K562 (cell line): Measurements from ENCODE around the gene OR2AT4.

Experiments
- ETV6 ChIP-seq, 3 experiments: fragments of 150-350 bp in 1 of 3; sonication (generic) in 1 of 3; formaldehyde crosslinking in 1 of 3; IDR thresholded peaks; 2 replicates each; pipeline versions ENCODE4 v1.6.1 to v1.8.0; 2014 to 2022; ENCODE audit warnings: borderline replicate concordance in 2 of 3, low read depth in 2 of 3, antibody characterized with exemption in 1 of 3, low read length in 1 of 3, mild to moderate bottlenecking in 1 of 3, missing genetic modification reagents in 1 of 3
- HMG20B ChIP-seq: fragments of 250-450 bp; sonication (Bioruptor Pico); IDR thresholded peaks from 2 replicates; pipeline ENCODE4 v1.5.0; 2021; ENCODE audit warnings: mild to moderate bottlenecking
- PCBP2 ChIP-seq: fragments of 200-400 bp; formaldehyde crosslinking; IDR thresholded peaks from 2 replicates; pipeline ENCODE4 v1.6.1; 2018; ENCODE audit warnings: low read length, low read depth, mild to moderate bottlenecking, moderate library complexity; ENCODE audit not compliant: poor library complexity, severe bottlenecking
- POLR2A ChIP-seq: fragments of 450-650 bp; conservative IDR thresholded peaks from 2 replicates; pipeline ENCODE4 v1.6.1; 2016
- ZNF184 ChIP-seq: sonication (generic); formaldehyde crosslinking; IDR thresholded peaks from 2 replicates; pipeline ENCODE4 v1.5.0; 2020; ENCODE audit warnings: missing genetic modification reagents

DNA sequence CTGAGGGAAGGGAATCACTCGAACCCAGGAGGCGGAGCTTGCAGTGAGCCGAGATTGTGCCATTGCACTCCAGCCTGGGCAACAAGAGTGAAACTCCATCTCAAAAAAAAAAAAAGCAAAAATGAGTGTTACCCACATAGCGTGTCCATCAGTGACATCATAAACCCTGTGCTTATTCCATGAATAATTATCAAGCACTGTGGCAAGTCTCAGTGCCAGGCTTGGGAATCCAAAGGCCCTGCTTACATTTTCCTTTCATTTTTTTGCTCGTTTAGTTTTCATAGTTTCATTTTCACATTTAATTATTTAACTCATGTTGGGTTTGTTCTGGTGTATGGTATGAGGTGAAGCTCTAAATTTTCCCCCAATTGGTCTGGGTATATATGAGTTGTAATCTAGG lies 61.4 kb downstream of the OR2AT4 start:
- TF ChIP-seq POLR2A = no peak
- TF ChIP-seq ZNF184 = no peak
- TF ChIP-seq HMG20B = no peak
- no peak for TF ChIP-seq PCBP2
- TF ChIP-seq ETV6 (IDR thresholded peaks at IDR 0.05; ENCODE audit: borderline replicate concordance in 1 of 2, low read depth in 2 of 2, low read length in 1 of 2) = no peak
- no peak for TF ChIP-seq ETV6 (CRISPR knock-in tag; IDR thresholded peaks at IDR 0.05; ENCODE audit: borderline replicate concordance)
